SU-DHL-6 (cell line): ENCODE measurements around the gene ATP8A2.

ENCODE experiments used
- H2AFZ ChIP-seq: fragments of 200-600 bp; sonication (generic); 2 replicates; pipeline ENCODE4 v1.6.1; 2014; ENCODE audit warnings: low read depth, mild to moderate bottlenecking, moderate library complexity, mixed read lengths, antibody characterized with exemption, low read length; ENCODE audit not compliant: severe bottlenecking
- H3F3A ChIP-seq: fragments of 200-600 bp; shearing (Covaris generic); 2 replicates; pipeline ENCODE4 v1.6.0; 2016; ENCODE audit warnings: antibody characterized with exemption, mild to moderate bottlenecking; ENCODE audit not compliant: insufficient read depth
- H3K27ac ChIP-seq: fragments of 200-600 bp; sonication (generic); 2 replicates; pipeline ENCODE4 v1.5.1; 2016; ENCODE audit warnings: low read depth, mild to moderate bottlenecking, low read length, moderate library complexity, mixed read lengths
- H3K27me3 ChIP-seq: fragments of 200-600 bp; sonication (generic), shearing (Covaris generic); 2 replicates; pipeline ENCODE4 v1.6.0; 2014; ENCODE audit warnings: mild to moderate bottlenecking, low read length
- H3K36me3 ChIP-seq: fragments of 200-600 bp; sonication (generic); 2 replicates; pipeline ENCODE4 v1.6.1; 2014; ENCODE audit warnings: mild to moderate bottlenecking, low read length, mixed read lengths
- H3K4me2 ChIP-seq: fragments of 300-600, 200-600 bp; shearing (Covaris generic), sonication (generic); 2 replicates; pipeline ENCODE4 v1.6.0; 2014; ENCODE audit warnings: low read length, low read depth, mild to moderate bottlenecking; ENCODE audit not compliant: poor library complexity, severe bottlenecking
- H3K4me3 ChIP-seq: fragments of 200-600 bp; sonication (generic); 2 replicates; pipeline ENCODE4 v1.5.1; 2014; ENCODE audit warnings: antibody characterized with exemption, low read length, mild to moderate bottlenecking, mixed read lengths; ENCODE audit not compliant: insufficient read depth, poor library complexity, severe bottlenecking
- H3K79me2 ChIP-seq: fragments of 200-600 bp; sonication (generic); 2 replicates; pipeline ENCODE4 v1.6.1; 2014; ENCODE audit warnings: mild to moderate bottlenecking, low read length, moderate library complexity; ENCODE audit not compliant: insufficient read depth
- H3K9ac ChIP-seq: fragments of 200-600 bp; sonication (generic); 2 replicates; pipeline ENCODE4 v1.7.0; 2014; ENCODE audit warnings: mild to moderate bottlenecking, low read length
- H3K9me2 ChIP-seq: fragments of 200-600 bp; sonication (generic); replicated peaks from 2 replicates; pipeline ENCODE4 v1.6.1; 2014; ENCODE audit warnings: low read length; ENCODE audit not compliant: insufficient read depth
- H3K9me3 ChIP-seq: fragments of 200-600 bp; sonication (generic); 2 replicates; pipeline ENCODE4 v1.6.1; 2014; ENCODE audit warnings: low read length, mixed read lengths; ENCODE audit not compliant: insufficient read depth
- H4K20me1 ChIP-seq: fragments of 200-600 bp; sonication (generic); 2 replicates; pipeline ENCODE4 v1.6.1; 2014; ENCODE audit warnings: low read depth, mild to moderate bottlenecking, antibody characterized with exemption, low read length, moderate library complexity, mixed read lengths
- EZH2phosphoT487 ChIP-seq: fragments of 200-600 bp; sonication (generic), shearing (Covaris generic); conservative IDR thresholded peaks from 2 replicates; pipeline ENCODE4 v1.6.1; 2018; ENCODE audit warnings: mild to moderate bottlenecking, antibody characterized with exemption, low read length, moderate library complexity, mixed read lengths
- TF ChIP-seq, protein P1 (sequence below): fragments of 200-600 bp; sonication (generic); IDR thresholded peaks from one replicate; pipeline ENCODE4 v1.5.1; 2017; ENCODE audit warnings: antibody characterized with exemption, mild to moderate bottlenecking, low read length, moderate library complexity; ENCODE audit not compliant: insufficient read depth, poor library complexity, severe bottlenecking

The ATP8A2 gene

GRCh38 chr13:25977671-25978070, 605.9 kb downstream of the ATP8A2 start:
- no peak overlapping the region for H3K9ac ChIP-seq
- TF ChIP-seq, protein P1, sequence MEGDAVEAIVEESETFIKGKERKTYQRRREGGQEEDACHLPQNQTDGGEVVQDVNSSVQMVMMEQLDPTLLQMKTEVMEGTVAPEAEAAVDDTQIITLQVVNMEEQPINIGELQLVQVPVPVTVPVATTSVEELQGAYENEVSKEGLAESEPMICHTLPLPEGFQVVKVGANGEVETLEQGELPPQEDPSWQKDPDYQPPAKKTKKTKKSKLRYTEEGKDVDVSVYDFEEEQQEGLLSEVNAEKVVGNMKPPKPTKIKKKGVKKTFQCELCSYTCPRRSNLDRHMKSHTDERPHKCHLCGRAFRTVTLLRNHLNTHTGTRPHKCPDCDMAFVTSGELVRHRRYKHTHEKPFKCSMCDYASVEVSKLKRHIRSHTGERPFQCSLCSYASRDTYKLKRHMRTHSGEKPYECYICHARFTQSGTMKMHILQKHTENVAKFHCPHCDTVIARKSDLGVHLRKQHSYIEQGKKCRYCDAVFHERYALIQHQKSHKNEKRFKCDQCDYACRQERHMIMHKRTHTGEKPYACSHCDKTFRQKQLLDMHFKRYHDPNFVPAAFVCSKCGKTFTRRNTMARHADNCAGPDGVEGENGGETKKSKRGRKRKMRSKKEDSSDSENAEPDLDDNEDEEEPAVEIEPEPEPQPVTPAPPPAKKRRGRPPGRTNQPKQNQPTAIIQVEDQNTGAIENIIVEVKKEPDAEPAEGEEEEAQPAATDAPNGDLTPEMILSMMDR, result no peak
- TF ChIP-seq EZH2phosphoT487, result no peak
- H3K36me3 ChIP-seq, result no peaks in the 10 kb centered on the region
- no peak overlapping the region for H3K27ac ChIP-seq
- no peak overlapping the region for H3K4me3 ChIP-seq
- no peak overlapping the region for H3K4me2 ChIP-seq
- no peaks in the 10 kb centered on the region for H3K9me2 ChIP-seq
- H3K9me3 ChIP-seq, result no peaks in the 10 kb centered on the region
- H4K20me1 ChIP-seq, result no peaks in the 10 kb centered on the region
- H3K27me3 ChIP-seq, result no peaks in the 10 kb centered on the region
- no peaks in the 10 kb centered on the region for H3K79me2 ChIP-seq
- no peak overlapping the region for H2AFZ ChIP-seq
- H3F3A ChIP-seq, result no peaks in the 10 kb centered on the region

- Histone ChIP-seq H3K4me3 (no peak overlapping the region), H4K20me1 (no peaks in the 10 kb centered on the region), H3K27ac (no peak overlapping the region), H3K27me3 (no peaks in the 10 kb centered on the region), H3K9ac (no peak overlapping the region), H2AFZ (no peak overlapping the region), H3F3A (no peaks in the 10 kb centered on the region), H3K36me3 (no peaks in the 10 kb centered on the region), H3K9me3 (no peaks in the 10 kb centered on the region), H3K9me2 (no peaks in the 10 kb centered on the region), H3K4me2 (no peak overlapping the region), H3K79me2 (no peaks in the 10 kb centered on the region)
- TF ChIP-seq, protein P1, result no peak
- TF ChIP-seq EZH2phosphoT487, result no peak
Measured at GRCh38 chr13:25978961-25979360, 607.2 kb downstream of the ATP8A2 start.

GRCh38 chr13:25979371-25979770, 607.6 kb downstream of the ATP8A2 start:
- no peak overlapping the region for H3K9ac ChIP-seq
- H3K9me2 ChIP-seq, result no peaks in the 10 kb centered on the region
- H3K9me3 ChIP-seq, result no peaks in the 10 kb centered on the region
- no peaks in the 10 kb centered on the region for H3F3A ChIP-seq
- no peaks in the 10 kb centered on the region for H3K79me2 ChIP-seq
- H3K4me3 ChIP-seq, result no peak overlapping the region
- H3K27ac ChIP-seq, result no peak overlapping the region
- H4K20me1 ChIP-seq, result no peaks in the 10 kb centered on the region
- TF ChIP-seq, protein P1, result no peak
- no peak for TF ChIP-seq EZH2phosphoT487
- H2AFZ ChIP-seq, result no peak overlapping the region
- no peaks in the 10 kb centered on the region for H3K36me3 ChIP-seq
- no peaks in the 10 kb centered on the region for H3K27me3 ChIP-seq
- H3K4me2 ChIP-seq, result no peak overlapping the region
